WTC11 (cell line): ENCODE data around the gene NOXO1.
"Not testable (repeated sequence)": the region's sequence is repeated elsewhere in the genome, so short reads cannot be mapped to it uniquely, and the experiment has no call there.

ENCODE experiments used
- CTCF ChIP-seq: fragments of 200-600 bp; IDR thresholded peaks from 2 replicates; pipeline ENCODE4 v1.8.0; 2022; ENCODE audit warnings: antibody characterized with exemption
- ESRRA ChIP-seq: sonication (generic); formaldehyde crosslinking; IDR thresholded peaks from 2 replicates; pipeline ENCODE4 v1.8.1; 2022; ENCODE audit warnings: mild to moderate bottlenecking, missing genetic modification reagents, borderline replicate concordance
- IRF1 ChIP-seq: sonication (generic); formaldehyde crosslinking; IDR thresholded peaks from 2 replicates; pipeline ENCODE4 v1.8.0; 2023; ENCODE audit warnings: missing genetic modification reagents
- JUN ChIP-seq: sonication (generic); formaldehyde crosslinking; IDR thresholded peaks from 2 replicates; pipeline ENCODE4 v1.8.0; 2023; ENCODE audit warnings: mild to moderate bottlenecking, missing genetic modification reagents
- MAX ChIP-seq: sonication (generic); formaldehyde crosslinking; IDR thresholded peaks from 2 replicates; pipeline ENCODE4 v1.8.0; 2022; ENCODE audit warnings: mild to moderate bottlenecking, missing genetic modification reagents
- OVOL2 ChIP-seq: fragments of 250-450 bp; sonication (Bioruptor Pico); IDR thresholded peaks from 2 replicates; pipeline ENCODE4 v1.9.0; 2021; ENCODE audit warnings: mild to moderate bottlenecking, borderline replicate concordance
- ZNF423 ChIP-seq: fragments of 250-450 bp; sonication (Bioruptor Pico); IDR thresholded peaks from 2 replicates; pipeline ENCODE4 v2.1.2; 2022; ENCODE audit warnings: mild to moderate bottlenecking, moderate library complexity
- TF ChIP-seq, protein P1 (sequence below): sonication (generic); formaldehyde crosslinking; IDR thresholded peaks from 2 replicates; pipeline ENCODE4 v1.8.1; 2023; ENCODE audit warnings: mild to moderate bottlenecking, missing genetic modification reagents, moderate library complexity

GRCh38 chr16:1957434-1958142 is 23.7 kb downstream of the NOXO1 start:
- TF ChIP-seq CTCF; ZNF423 (CRISPR knock-in tag); OVOL2 (CRISPR knock-in tag); MAX (CRISPR knock-in tag); IRF1 (CRISPR knock-in tag); JUN (CRISPR knock-in tag); ESRRA: not testable (repeated sequence)
- TF ChIP-seq, protein P1, sequence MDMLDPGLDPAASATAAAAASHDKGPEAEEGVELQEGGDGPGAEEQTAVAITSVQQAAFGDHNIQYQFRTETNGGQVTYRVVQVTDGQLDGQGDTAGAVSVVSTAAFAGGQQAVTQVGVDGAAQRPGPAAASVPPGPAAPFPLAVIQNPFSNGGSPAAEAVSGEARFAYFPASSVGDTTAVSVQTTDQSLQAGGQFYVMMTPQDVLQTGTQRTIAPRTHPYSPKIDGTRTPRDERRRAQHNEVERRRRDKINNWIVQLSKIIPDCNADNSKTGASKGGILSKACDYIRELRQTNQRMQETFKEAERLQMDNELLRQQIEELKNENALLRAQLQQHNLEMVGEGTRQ (CRISPR knock-in tag), result not testable (repeated sequence)
